ENCODE data around the gene ETHE1.
"Not testable (repeated sequence)": the region's sequence is repeated elsewhere in the genome, so short reads cannot be mapped to it uniquely, and the experiment has no call there.

The ETHE1 gene

DNA sequence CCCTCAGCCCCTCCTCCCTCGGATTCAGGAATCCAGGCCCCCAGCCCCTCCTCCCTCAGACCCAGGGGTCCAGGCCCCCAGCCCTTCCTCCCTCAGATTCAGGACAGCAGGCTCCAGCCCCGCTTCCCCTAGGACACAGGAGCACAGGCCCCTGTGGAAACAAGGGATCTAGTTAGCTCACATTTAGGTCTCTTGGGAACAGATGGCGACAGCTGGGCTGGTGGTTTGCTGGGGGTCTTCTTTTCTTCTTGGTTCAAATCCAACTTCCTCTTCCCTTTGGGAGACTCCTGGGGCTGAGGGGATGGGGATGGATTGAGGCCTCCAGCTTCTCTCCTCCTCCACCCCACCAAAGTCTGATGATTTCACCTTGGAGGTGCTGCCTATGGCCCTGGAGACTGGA, 25.6 kb upstream of the ETHE1 start:
- no peak for DNase-seq (ENCODE audit: low read depth in 1 of 2, low spot score in 1 of 2)

- no peak for DNase-seq (ENCODE audit: low read depth in 1 of 2, low spot score in 1 of 2)
Measured at GRCh38 chr19:43552198-43552450, 25.1 kb upstream of the ETHE1 start.

DNA sequence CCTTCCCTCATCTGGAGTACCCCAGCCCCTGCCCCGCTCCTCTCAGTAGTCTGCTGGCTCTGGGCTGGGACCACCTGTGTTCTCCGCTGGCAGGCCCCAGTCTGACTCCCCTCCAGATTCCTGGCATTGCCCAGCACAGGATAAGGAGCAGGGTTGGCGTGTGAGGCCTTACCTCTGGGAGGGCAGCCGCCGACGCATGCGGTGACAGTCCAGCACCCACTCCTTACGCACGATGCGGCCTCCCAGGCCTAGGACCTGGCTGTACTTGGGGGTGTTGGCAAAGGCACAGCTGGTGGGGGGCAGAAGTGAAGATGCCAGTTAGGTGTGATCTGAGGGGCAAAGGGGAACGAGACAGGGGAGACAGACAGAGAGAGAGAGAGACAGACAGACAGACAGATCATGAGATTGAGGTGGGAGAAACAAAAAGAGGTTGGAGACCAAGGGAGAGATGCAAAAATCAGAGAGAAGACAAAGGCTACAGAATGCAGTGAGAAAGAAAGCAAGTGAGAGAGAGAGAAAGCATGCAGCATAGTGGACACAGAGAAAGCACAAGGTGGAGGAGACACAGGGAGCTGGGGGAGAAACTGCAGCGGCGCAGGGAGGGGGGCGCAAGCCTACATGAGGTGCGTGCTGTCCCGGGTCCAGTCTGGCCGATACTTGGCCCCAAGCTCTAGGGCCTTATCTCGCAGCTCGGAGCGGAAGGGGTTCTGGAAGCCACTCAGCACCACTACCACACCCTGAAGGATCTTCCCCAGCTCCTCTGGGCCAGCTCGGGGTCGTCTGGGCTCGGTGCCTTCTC, 24.6 kb upstream of the ETHE1 start:
- DNase-seq (ENCODE audit: low read depth in 1 of 2, low spot score in 1 of 2): no peak

DNA sequence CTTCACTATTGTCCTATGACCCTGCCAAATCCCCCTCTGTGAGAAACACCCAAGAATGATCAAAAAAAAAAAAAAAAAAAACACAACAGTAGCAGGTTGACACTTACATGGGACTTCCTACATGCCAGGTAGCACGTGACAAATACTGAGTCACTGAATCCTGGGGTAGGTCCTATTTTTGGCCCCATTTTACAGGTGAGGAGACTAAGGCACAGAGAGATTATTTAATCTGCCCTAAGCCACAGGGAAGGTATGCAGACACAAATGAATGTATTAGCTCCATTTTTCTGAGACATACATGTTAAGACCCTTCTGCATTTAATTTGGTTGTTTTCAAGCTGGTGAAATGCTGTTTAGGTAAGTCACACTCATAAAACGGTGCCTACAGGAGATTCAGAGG, 21.7 kb upstream of the ETHE1 start:
- no peak for DNase-seq (ENCODE audit: low read depth in 1 of 2, low spot score in 1 of 2)

DNA sequence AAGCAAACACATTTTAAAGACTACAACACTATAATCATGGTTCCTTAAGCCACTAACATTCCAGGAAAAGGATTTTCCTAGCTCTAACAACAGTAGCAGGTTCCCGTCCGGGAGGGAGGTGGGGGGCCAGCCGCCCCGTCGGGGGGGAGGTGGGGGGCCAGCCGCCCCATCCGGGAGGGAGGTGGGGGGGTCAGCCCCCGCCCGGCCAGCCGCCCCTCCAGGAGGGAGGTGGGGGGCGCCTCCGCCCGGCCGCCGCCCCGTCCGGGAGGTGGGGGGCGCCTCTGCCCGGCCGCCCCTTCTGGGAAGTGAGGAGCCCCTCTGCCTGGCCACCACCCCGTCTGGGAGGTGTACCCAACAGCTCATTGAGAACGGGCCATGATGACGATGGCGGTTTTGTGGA, 20.9 kb upstream of the ETHE1 start:
- DNase-seq (ENCODE audit: low read depth in 1 of 2, low spot score in 1 of 2): not testable (repeated sequence)

GRCh38 chr19:43546581-43546980, 19.6 kb upstream of the ETHE1 start:
- DNase-seq (ENCODE audit: low read depth in 1 of 2, low spot score in 1 of 2): no peak

DNA sequence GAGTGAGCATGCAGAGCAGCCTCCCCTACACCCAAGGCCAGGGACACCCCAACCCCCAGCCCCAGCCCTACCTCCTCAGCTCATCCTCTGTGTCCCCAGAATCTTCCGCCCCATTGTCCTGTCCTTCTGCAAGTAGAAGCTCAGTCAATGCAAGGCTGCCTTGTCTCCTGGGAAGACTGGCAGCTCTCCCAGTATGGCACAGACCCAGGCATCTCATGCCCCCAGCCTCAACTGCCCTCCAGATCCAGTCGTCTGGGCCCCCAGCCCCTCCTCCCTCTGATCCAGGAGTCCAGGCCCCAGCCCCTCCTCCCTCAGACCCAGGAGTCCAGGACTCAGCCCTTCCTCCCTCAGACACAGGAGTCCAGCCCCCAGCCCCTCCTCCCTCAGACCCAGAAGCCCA, 19.0 kb upstream of the ETHE1 start:
- DNase-seq (ENCODE audit: low read depth in 1 of 2, low spot score in 1 of 2): no peak

DNA sequence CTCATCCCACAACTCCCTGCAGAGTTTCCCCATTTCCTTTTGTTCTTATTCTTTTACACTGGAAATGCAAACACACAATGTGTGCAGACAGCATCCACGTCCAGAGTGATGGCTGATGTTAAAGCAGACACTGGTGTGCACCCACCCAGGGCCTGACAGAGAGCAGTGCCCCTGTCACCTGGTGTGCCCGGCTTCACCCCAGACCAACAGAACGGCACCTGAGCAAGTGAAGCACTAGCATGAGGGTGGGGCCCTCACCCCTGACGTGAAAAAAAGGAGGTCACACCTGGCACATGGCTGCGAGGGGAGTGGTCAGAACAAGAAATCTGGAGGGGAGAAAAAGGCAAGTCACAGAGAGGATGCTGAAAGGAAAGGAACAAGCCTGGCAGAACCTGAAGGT, 18.3 kb upstream of the ETHE1 start:
- DNase-seq (ENCODE audit: low read depth in 1 of 2, low spot score in 1 of 2): no peak

DNA sequence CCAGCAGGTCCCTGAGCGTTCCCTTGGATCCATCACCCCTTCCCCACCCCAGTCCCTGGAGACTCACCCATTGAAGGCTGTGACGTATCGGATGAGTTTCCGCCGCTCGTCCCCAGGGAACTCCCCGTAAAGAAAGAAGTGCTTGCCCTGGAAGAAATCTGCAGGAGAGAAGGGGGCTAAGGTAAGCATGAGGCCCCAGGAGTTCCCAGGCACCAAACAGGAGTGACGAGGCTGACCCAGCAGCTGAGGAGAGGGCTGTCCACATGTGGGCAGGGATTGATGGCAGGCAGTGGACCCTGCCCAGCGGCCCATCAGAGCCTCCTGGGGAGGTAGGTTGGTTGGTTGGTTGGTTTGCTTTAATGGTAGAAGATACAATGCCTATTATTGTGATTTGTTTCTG, 17.1 kb upstream of the ETHE1 start:
- DNase-seq (ENCODE audit: low read depth in 1 of 2, low spot score in 1 of 2): no peak

GRCh38 chr19:43541920-43542650, 15.1 kb upstream of the ETHE1 start:
- DNase-seq (ENCODE audit: low read depth in 1 of 2, low spot score in 1 of 2): no peak

- DNase-seq (ENCODE audit: low read depth in 1 of 2, low spot score in 1 of 2): no peak
Measured at GRCh38 chr19:43540381-43540780, 13.4 kb upstream of the ETHE1 start.

GRCh38 chr19:43538922-43539321, 11.9 kb upstream of the ETHE1 start:
- no peak for DNase-seq (ENCODE audit: low read depth in 1 of 2, low spot score in 1 of 2)

- DNase-seq (ENCODE audit: low read depth in 1 of 2, low spot score in 1 of 2): no peak
Measured at GRCh38 chr19:43534816-43535761, 8.1 kb upstream of the ETHE1 start.

- no peak for DNase-seq (ENCODE audit: low read depth in 1 of 2, low spot score in 1 of 2)
Measured at GRCh38 chr19:43534305-43534815, 7.4 kb upstream of the ETHE1 start.

- DNase-seq (ENCODE audit: low read depth in 1 of 2, low spot score in 1 of 2): peak; percentile 70 to 90
Measured at GRCh38 chr19:43533546-43534304, 6.7 kb upstream of the ETHE1 start.

DNA sequence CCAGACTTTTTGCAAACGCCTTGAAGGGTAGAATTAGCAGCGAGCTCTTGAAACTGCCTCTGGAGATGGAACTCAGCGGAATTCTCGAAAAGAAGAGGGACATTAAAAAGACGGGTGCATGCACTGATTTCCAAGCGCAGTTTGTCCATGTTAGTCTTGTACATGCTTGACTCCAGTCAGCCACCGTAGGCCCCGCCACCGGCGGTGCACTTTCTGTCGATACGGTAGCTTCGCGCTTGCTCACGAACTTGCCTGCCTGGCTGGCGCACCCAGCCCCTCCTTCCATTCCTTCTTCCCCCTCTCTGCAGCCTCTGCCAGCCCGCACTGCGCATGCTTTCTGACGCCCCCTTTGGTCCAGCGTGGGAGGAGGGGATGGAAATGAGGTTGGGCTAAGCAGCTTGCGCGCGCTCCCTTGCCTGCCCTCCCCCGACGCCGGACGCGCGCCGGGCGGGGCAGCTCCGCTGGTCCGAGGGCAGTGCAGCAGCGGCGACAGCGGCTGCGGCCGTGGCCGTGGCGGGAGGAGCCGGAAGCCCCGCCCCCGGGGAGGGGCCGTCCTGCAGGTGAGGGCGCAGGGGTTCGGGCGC, 6.1 kb upstream of the ETHE1 start, which contains the start of gene ZNF575:
TSS of gene ZNF575 (plus strand) at position 227 of the 584 bp plus-strand sequence. CDS start 1,235 bp downstream, outside the sequence.
- peak; percentile 65 to 84 for DNase-seq (ENCODE audit: low read depth in 1 of 2, low spot score in 1 of 2)

- DNase-seq (ENCODE audit: low read depth in 1 of 2, low spot score in 1 of 2): peak in 1 of 2 donors; percentile 40
Measured at GRCh38 chr19:43532571-43532961, 5.6 kb upstream of the ETHE1 start.

DNA sequence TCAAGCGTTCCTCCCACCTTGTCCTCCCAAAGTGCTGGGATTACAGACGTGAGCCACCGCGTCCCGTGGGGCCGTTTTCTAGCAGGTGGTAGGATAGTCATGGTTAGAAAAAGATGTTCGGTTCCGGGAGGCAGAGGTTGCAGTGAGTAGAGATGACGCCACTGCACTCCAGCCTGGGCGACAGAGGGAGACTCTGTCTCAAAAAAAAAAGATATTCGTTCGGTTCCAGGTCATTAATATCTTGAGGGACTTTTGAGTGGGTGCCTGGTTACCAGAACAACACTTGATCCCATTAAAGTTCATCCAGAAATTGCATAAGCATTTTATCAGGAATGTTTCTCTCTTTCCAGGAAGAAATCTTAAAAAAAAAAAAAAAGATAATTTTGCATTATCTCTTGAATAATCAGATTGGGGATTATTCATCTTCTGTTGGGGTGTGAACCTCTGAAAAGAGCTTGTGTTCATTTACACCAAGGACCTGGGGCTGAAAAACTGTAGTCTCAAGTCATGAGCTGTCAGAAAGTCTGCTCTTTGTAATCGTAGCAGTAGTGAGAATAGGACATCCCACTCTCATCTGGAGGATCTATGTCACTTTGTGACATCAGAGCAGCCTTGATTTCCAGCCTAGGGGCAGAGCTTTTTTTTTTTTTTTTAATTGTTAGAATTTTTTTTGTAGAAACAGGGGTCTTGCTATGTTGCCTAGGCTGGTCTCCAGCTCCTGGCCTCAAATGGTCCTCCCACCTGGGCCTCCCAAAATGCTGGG, 1.0 kb upstream of the ETHE1 start:
- no peak for DNase-seq (ENCODE audit: low read depth in 1 of 2, low spot score in 1 of 2)

Measured in activated CD4-positive, alpha-beta T cell treated with anti-CD3 and anti-CD28 coated beads, Interleukin-2, amount 50 U/mL, for 24 hours (primary cell).